HT1080 (cell line): Measurements from ENCODE around the gene ATN1. TPM values are rescaled to one million over a fixed set of nuclear protein-coding genes. Genes with fewer than 3 reads are reported as not detected.

Experiments
- DNase-seq: peaks from one replicate; pipeline ENCODE4 v3.0.0-alpha.2; 2015; ENCODE audit warnings: low read depth
- small RNA-seq: library from RNA; depleted of rRNA; stranded (forward); fragments of <200 nt; gene quantifications from one replicate; pipeline ENCODE3, GENCODE V24; 2014
- total RNA-seq: library from RNA; depleted of rRNA; stranded (reverse); fragments of >200 nt; shearing (Covaris generic); gene quantifications from 2 replicates; pipeline ENCODE4 v1.2.3, GENCODE V29; 2014; rRNA removed

The ATN1 gene
- total RNA-seq, 1 experiment from 2014 or later: 11.6 TPM

DNA sequence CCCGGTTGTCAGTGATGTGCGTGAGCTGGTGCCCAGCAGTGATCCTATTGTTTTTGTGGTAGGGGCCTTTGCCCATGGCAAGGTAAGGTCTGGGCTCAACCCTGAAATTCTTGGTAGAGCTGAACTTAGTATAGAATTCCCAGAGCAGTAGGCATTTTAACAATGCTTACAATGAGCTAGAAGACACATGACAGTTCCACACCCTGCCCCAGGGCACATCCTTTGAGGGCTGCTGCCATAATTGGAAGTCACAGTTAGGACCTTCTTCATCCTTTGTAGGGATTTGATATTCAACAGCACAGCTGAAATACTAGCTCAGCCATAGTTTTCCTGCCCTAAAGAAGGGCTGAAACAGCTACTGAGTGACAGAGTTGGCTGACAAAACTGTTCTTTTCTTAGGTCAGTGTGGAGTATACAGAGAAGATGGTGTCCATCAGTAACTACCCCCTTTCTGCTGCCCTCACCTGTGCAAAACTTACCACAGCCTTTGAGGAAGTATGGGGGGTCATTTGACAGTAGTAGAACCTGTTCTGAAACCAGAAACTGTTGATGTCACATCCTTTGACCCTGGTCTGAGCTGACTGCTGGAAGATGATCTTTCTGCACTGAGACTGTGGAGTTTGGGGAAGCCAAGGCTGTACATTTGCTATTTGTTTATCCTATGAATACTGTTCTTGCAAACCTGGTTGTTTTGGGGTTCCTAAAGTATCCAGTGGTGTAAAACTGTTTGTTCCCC, 47.7 kb downstream of the ATN1 start:
- DNase-seq: no peak

DNA sequence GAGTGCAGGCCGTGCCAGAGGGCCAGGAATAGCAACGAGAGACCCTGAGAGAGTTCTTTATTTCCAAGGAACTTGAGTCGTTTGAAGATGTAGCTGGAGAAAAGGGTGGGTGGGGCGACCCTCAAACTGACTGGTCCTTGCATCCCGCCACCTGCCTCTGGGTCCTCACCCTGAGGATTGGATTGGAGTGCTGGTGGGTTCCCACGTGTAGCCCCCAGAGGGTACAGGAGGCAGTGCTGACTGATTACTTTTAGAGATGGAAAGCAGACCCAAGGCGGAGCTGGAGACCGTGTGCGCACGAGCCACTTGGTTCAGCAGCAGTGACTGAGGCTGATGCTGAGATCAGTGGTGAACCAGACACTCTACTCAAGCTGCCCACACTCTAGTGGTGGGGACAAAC, 49.9 kb downstream of the ATN1 start:
- DNase-seq: no peak

DNA sequence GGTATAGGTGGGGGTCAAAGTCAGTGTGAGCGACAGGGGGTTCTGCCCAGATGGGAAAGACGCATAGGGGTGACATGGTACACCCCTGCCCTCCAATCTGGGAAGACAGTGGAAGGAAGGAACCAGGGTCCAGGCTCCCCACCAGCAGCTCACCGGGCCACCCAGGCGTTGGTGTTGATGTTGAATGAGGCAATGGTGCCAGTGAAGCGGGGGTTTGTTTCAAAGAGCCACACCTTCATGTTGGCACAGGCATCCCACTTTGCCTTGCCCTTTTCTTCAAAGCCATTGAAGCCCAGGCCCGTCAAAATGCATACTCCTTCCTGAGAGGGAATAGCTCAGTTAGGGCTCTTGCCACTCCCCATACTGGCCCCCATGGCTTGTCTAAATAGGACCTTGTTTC, 50.4 kb downstream of the ATN1 start:
- no peak for DNase-seq

DNA sequence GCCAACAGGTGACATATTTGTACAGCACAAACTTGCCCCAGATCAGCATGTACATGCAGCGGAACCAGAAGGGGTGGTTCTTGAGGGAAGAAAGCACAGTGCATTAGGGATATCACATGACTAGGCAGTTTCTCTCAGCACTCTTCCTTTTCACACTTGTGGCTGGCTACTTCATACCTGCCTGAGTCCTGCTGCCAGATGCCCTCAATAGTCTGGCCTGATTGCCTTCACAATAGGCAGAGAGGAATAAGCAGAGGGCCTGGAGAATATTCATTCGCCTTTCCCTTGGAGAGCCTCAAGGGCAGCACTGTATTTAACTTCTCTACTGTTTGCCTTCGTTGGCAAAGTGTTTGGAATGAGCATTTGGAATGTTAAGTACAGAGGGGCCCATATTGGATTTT, 50.9 kb downstream of the ATN1 start:
- DNase-seq: no peak

DNA sequence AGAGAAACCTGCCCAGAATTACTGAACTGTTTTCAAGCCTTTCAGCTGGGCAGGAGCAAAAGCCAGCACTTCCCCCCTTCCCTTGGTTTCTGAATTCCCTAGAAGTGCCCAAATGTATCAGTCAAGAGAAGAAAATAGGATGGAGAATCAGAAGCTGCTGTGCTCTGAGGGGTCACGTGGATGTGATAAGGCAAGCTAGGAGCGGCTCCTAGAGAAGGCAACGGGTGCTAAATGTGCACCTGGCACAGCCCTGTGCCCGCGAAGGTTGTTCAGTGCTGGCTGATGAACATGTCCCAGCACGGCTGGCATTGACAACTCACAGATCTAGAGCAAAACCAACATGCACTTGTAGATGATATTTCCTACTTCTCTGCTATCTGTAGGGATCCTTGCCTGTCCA, 51.3 kb downstream of the ATN1 start:
- no peak for DNase-seq

DNA sequence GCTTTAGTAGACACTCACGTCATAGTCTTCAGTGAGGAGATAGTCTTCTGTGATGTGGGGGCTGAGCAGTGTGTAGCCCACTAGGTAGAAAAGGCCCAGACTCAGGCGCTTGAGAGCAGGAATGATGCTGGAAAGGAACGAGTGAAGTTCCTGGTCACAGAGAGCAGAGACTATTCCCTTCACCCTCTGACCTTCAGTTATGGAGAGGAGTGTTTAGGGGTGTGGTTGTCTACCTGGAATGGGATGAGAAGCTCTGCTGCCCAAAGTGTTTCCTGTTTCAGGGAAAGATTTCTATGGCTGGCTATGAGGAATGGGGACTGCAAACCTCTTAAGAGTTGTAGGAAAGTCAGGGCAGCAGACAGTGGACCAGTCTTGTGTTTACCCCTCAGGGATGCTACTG, 51.7 kb downstream of the ATN1 start:
- no peak for DNase-seq

DNA sequence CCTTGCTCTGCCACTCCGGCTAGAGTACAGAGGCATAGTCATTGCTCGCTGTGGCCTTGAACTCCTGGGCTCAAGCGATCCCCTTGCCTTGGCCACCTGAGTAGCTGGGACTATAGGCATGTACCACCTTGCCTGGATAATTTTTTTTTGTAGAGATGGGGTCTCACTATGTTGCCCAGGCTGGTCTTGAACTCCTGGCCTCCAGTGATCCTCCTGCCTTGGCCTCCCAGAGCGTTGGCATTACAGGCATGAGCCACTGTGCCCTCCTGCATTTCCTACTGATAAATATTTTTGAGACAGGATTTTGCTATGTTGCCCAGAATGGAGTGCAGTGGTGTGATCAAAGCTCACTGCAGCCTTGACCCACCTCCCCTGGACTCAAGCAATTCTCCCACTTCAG, 52.3 kb downstream of the ATN1 start:
- no peak for DNase-seq

DNA sequence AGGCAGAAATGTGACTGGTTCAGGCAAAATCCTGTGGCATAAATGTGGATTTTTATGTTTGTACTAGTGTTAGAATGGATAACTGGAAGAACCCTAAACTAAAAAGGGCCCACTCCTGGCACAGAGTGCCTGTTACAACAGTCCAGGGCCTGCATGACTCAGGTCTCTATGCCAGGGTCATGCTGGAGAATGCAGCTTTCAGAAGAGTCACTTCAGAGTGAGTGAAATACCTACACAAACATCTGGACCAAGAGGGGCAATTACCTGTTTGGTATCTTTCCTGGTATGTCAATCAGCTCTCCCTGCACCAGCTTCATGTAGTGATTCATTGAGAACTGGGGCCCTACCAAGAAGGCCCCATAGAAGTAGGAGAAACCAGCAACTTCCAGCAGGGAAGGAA, 53.0 kb downstream of the ATN1 start:
- no peak for DNase-seq

DNA sequence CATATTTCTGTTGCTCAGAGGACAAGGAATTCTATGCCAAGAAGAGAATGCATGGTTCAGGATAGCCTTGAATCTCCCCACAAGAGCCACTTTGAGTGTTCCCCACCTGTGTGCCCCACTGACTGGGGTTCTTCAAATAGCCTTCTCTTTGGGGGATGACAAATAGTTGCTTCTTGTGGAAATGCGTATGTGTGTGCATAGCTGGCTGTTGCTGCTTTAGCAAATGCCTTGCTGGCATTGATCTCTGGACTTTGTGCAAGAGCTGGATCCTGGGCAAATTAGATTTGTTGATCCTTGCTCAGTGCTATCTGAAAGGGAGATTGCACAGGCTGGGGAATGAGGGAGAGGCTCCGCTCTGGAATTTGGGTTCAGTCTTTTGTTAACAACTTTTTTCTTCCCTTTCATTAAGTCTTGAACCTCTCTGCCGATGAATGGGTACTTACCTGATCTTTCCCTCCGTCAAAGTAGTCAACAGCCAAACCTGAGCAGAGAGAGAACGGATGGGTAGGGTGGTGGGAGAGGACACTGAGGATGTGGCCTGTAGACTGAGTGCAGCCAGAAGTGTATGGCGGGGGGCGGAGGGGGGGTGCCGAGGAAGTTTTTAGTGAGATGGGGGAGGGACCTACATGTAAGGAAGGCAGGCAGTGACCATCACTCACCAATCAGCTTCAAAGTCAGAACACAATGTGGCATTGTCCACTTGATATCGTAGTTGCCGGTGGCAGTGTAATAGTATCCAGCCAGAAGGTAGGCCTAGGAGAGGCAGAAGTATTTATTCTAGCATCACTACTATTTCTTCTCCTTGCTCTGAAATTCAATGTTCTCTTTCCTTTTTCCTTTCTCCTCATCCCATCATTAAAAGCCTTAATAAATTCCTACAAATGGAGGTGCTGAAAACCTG, 53.6 kb downstream of the ATN1 start:
- DNase-seq: no peak

DNA sequence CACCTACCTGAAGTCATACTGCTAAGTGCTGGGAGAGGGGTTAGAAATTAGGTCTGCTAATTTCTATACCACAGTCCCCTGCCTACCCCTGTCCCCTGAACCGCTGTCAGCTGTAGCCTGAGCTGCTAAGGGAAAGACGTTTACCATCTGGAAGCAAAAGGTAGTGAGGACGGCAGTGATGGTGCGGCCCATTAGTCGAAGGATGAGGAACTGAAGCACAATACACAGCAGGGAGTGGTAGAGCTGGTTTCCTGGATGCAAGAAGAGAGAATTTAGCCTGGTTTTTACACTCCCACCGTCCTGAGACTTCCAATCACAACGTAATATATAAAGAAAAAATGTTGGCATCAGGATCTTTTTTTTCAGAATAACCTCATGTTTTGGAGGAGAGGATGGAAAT, 54.8 kb downstream of the ATN1 start:
- DNase-seq: no peak

DNA sequence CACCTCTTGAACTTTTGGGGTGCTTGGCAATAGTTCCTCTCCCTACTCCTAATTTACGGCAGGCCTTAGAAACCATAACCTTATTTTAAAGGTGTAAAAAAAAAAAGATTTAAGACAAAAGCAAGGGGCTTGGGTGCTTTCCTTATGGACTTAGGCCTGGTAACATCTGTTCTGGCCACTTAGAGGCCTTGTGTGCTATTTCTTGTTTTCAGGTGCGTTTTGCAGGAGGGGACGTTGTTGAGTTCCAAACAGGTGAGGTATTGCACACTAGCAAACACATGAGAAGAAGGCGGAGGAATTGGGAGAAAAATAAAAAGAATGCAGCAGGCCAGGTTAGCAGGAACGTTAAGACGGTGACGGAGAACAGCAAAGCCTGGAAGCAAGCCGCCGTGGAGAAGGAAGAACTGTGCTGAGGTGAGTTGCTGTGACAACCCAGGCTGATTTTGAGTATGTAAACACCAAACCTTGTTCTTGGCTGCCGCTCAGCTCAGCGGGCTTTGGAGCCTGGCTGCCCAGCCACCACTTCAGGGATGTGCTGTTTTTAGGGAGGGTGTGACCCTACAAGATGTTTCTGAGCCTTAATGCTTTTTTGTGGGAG, 60.3 kb downstream of the ATN1 start:
- no peak for DNase-seq

Small RNA genes lying within 50 kb of the gene (small RNA-seq; reads per million reads assigned to genes)
- gene MIR141 (0.07 reads per million), gene MIR200C (not detected), gene RNU7-1 (not detected), gene SCARNA12 (2.4 reads per million, percentile 84 among the genes with 10 or more reads in this experiment)

Other genes with a start within 250 kb of the ATN1 start
- gene ZNF384, start 238.6 kb upstream of the ATN1 start, total RNA-seq: 28.8 and 42.6 TPM in 2 replicates
- 0.45 TPM in 1 of 2 replicates, not detected in the other for gene PIANP, start 227.1 kb upstream of the ATN1 start, total RNA-seq
- 97.5 and 97.6 TPM in 2 replicates for gene COPS7A, start 203.9 kb upstream of the ATN1 start, total RNA-seq
- 283 and 297 TPM in 2 replicates for gene MLF2, start 174.8 kb upstream of the ATN1 start, total RNA-seq
- 105 and 148 TPM in 2 replicates for gene PTMS, start 161.6 kb upstream of the ATN1 start, total RNA-seq
- gene LAG3, start 155.4 kb upstream of the ATN1 start, total RNA-seq: 0.20 and 2.0 TPM in 2 replicates
- 0.10 TPM in 1 of 2 replicates, not detected in the other for gene CD4, start 138.4 kb upstream of the ATN1 start, total RNA-seq
- gene GPR162, start 106.1 kb upstream of the ATN1 start, total RNA-seq: 7.2 and 8.7 TPM in 2 replicates
- 31.5 and 31.7 TPM in 2 replicates for gene P3H3, start 99.6 kb upstream of the ATN1 start, total RNA-seq
- gene GNB3, start 87.0 kb upstream of the ATN1 start, total RNA-seq: 1.5 and 1.6 TPM in 2 replicates
- 129 and 190 TPM in 2 replicates for gene CDCA3, start 76.7 kb upstream of the ATN1 start, total RNA-seq
- 109 and 112 TPM in 2 replicates for gene USP5, start 75.8 kb upstream of the ATN1 start, total RNA-seq
- 1,401 and 1,471 TPM in 2 replicates for gene TPI1, start 60.4 kb upstream of the ATN1 start, total RNA-seq
- gene SPSB2, start 54.7 kb upstream of the ATN1 start, total RNA-seq: 15.7 and 20.0 TPM in 2 replicates
- 3.5 and 3.6 TPM in 2 replicates for gene LRRC23, start 23.1 kb upstream of the ATN1 start, total RNA-seq
- gene ENO2, start 13.4 kb upstream of the ATN1 start, total RNA-seq: 13.4 and 26.3 TPM in 2 replicates
- not detected in 2 replicates for gene RNU7-1, start 15.9 kb downstream of the ATN1 start, total RNA-seq
- gene C12orf57, start 16.1 kb downstream of the ATN1 start, total RNA-seq: 127 and 201 TPM in 2 replicates
- 0.05 and 0.37 TPM in 2 replicates for gene PTPN6, start 23.4 kb downstream of the ATN1 start, total RNA-seq
- 647 and 649 TPM in 2 replicates for gene PHB2, start 42.7 kb downstream of the ATN1 start, total RNA-seq
- gene EMG1, start 43.0 kb downstream of the ATN1 start, total RNA-seq: 107 and 122 TPM in 2 replicates
- 8.0 and 9.6 TPM in 2 replicates for gene LPCAT3, start 90.5 kb downstream of the ATN1 start, total RNA-seq
- 1.8 and 3.3 TPM in 2 replicates for gene C1S, start 132.8 kb downstream of the ATN1 start, total RNA-seq
- 1.3 and 2.3 TPM in 2 replicates for gene C1R, start 164.5 kb downstream of the ATN1 start, total RNA-seq
- 18.0 and 20.3 TPM in 2 replicates for gene C1RL, start 181.3 kb downstream of the ATN1 start, total RNA-seq
- gene RBP5, start 200.9 kb downstream of the ATN1 start, total RNA-seq: not detected in 2 replicates
- 7.7 and 14.0 TPM in 2 replicates for gene CLSTN3, start 202.4 kb downstream of the ATN1 start, total RNA-seq